Endothelial cell of umbilical vein (primary cell): ENCODE results near the gene PAIP2.
"Not testable (repeated sequence)": the region's sequence is repeated elsewhere in the genome, so short reads cannot be mapped to it uniquely, and the experiment has no call there.

Experiments
- EZH2 ChIP-seq: IDR thresholded peaks from 2 replicates; pipeline ENCODE4 v1.6.1; 2012; ENCODE audit warnings: borderline replicate concordance, low read depth, mild to moderate bottlenecking, moderate library complexity, low read length, inconsistent platforms; ENCODE audit not compliant: severe bottlenecking
- POLR2AphosphoS5 ChIP-seq: IDR thresholded peaks from 2 replicates; pipeline ENCODE4 v1.6.1; 2012; ENCODE audit warnings: low read depth, mild to moderate bottlenecking, control low read depth, low read length, moderate library complexity; ENCODE audit not compliant: insufficient read depth
- TF ChIP-seq, protein P1 (sequence below), 2 donors: IDR thresholded peaks; 1 replicate in 1 of 2; 2 replicates in 1 of 2; pipeline ENCODE4 v1.5.1; 2011; ENCODE audit warnings: low read length in 2 of 2, mild to moderate bottlenecking in 2 of 2, moderate library complexity in 2 of 2, control low read depth in 1 of 2, inconsistent platforms in 1 of 2, low read depth in 1 of 2; ENCODE audit not compliant: insufficient read depth in 1 of 2; ENCODE audit errors: extremely low read depth in 1 of 2

DNA sequence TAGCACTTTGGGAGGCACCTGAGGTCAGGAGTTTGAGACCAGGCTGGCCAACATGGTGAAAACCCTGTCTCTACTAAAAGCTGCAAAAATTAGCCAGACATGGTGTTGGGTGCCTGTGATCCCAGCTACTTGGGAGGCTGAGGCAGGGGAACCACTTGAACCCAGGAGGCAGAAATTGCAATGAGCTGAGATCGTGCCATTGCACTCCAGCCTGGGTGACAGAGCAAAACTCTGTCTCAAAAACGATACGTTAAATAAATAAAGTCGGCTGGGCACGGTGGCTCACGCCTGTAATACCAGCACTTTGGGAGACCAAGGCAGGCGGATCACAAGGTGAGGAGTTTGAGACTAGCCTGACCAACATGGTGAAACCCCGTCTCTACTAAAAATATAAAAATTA lies 14.2 kb downstream of the PAIP2 start:
- TF ChIP-seq, protein P1, sequence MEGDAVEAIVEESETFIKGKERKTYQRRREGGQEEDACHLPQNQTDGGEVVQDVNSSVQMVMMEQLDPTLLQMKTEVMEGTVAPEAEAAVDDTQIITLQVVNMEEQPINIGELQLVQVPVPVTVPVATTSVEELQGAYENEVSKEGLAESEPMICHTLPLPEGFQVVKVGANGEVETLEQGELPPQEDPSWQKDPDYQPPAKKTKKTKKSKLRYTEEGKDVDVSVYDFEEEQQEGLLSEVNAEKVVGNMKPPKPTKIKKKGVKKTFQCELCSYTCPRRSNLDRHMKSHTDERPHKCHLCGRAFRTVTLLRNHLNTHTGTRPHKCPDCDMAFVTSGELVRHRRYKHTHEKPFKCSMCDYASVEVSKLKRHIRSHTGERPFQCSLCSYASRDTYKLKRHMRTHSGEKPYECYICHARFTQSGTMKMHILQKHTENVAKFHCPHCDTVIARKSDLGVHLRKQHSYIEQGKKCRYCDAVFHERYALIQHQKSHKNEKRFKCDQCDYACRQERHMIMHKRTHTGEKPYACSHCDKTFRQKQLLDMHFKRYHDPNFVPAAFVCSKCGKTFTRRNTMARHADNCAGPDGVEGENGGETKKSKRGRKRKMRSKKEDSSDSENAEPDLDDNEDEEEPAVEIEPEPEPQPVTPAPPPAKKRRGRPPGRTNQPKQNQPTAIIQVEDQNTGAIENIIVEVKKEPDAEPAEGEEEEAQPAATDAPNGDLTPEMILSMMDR (IDR thresholded peaks at IDR 0.05; ENCODE audit: extremely low read depth in 1 of 2, insufficient read depth in 1 of 2, low read depth in 1 of 2, low read length in 2 of 2): not testable (repeated sequence)
- not testable (repeated sequence) for TF ChIP-seq POLR2AphosphoS5, EZH2
